ENCODE results near the gene ACVR1C.

DNA sequence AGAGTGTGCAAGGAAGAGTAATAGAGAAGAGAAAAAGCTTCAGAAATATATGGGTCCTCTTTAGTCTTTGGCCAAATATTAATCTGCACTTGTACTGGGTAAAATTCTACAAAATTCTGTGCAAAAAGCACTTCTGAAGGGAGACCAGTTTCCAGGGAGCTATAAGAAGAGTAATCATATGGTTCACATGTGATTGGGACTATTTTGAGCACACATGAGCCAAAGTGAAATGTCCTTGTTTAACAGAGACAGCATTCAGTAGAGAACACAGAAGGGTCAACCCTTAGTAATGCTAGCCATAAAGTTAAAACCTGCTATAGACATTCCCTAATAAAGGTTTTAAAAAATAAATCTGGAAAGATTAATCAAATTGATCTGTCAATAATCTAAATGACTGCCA, 49.3 kb upstream of the ACVR1C start:
- TF ChIP-seq, protein P1, sequence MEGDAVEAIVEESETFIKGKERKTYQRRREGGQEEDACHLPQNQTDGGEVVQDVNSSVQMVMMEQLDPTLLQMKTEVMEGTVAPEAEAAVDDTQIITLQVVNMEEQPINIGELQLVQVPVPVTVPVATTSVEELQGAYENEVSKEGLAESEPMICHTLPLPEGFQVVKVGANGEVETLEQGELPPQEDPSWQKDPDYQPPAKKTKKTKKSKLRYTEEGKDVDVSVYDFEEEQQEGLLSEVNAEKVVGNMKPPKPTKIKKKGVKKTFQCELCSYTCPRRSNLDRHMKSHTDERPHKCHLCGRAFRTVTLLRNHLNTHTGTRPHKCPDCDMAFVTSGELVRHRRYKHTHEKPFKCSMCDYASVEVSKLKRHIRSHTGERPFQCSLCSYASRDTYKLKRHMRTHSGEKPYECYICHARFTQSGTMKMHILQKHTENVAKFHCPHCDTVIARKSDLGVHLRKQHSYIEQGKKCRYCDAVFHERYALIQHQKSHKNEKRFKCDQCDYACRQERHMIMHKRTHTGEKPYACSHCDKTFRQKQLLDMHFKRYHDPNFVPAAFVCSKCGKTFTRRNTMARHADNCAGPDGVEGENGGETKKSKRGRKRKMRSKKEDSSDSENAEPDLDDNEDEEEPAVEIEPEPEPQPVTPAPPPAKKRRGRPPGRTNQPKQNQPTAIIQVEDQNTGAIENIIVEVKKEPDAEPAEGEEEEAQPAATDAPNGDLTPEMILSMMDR (IDR thresholded peaks at IDR 0.05), result no peak
- TF ChIP-seq EZH2 (IDR thresholded peaks at IDR 0.05; ENCODE audit: borderline replicate concordance, insufficient read depth, low read depth, low read length, poor library complexity, severe bottlenecking), result no peak
